ENCODE data around the gene TRPM4. TPM values are rescaled to one million over a fixed set of nuclear protein-coding genes. Genes with fewer than 3 reads are reported as not detected.

TRPM4 gene
- total and polyA plus RNA-seq, 10 of the 15 experiments (the other 5 are each of a cell fraction or from before 2014, with no cell fraction given), result 0.10 to 0.64 (median 0.15) TPM; not detected in 7

- WGBS (ENCODE audit: insufficient coverage, insufficient replicate concordance, low lambda C conversion rate, missing lambda C conversion rate), result 51% methylated on average over 21 of the region's 21 CpGs
- TF ChIP-seq POLR2A (IDR thresholded peaks at IDR 0.05; ENCODE audit: low read depth, low read length) (no peak), SMARCA5 (IDR thresholded peaks at IDR 0.05) (no peak), PAX5 (IDR thresholded peaks at IDR 0.05; ENCODE audit: borderline replicate concordance, low read depth, low read length) (no peak), KAT2A (conservative IDR thresholded peaks at IDR 0.05; ENCODE audit: control insufficient read depth, low read depth, low read length) (no peak)
- Histone ChIP-seq H2AFZ (ENCODE audit: control insufficient read depth, low read depth, low read length) (no peak overlapping the region), H3K4me1 (ENCODE audit: control insufficient read depth, insufficient read depth, low read length) (no peaks in the 10 kb centered on the region), H3K27ac (ENCODE audit: control insufficient read depth, insufficient read depth) (no peak overlapping the region), H3K79me2 (ENCODE audit: control insufficient read depth, insufficient read depth, low read length) (no peaks in the 10 kb centered on the region), H3K9me3 (replicated peaks; ENCODE audit: control insufficient read depth, insufficient read depth, low read length) (no peaks in the 10 kb centered on the region; the same call in 2 of the 3 replicates), H4K20me1 (ENCODE audit: control insufficient read depth, insufficient read depth) (no peaks in the 10 kb centered on the region), H3K27me3 (replicated peaks in 1 of 2; ENCODE audit: control insufficient read depth in 2 of 2, insufficient read depth in 2 of 2, low read length in 1 of 2) (no peaks in the 10 kb centered on the region), H3K4me3 (no peak overlapping the region), H3K4me2 (ENCODE audit: control insufficient read depth, insufficient read depth) (no peak overlapping the region), H3K36me3 (ENCODE audit: control insufficient read depth in 2 of 2, insufficient read depth in 2 of 2, low read length in 1 of 2) (no peaks in the 10 kb centered on the region), H3K9ac (ENCODE audit: control insufficient read depth, insufficient read depth, low read length) (no peak overlapping the region)
- intact Hi-C loops (cut with micrococcal nuclease; ENCODE audit: unreplicated experiment), result no loop called here
- ChIA-PET CTCF (interaction anchor here (0.6 to 6.1 kb wide), 2 partner anchors 10 to 191 kb away, joined by 3 to 32 read pairs; no protein-coding TSS in a partner anchor), POLR2A (no interaction called here), SMC1A (ENCODE audit: uncharacterized antibody, unreplicated experiment) (no interaction called here), RAD21 (ENCODE audit: unreplicated experiment) (no interaction called here)
- FAIRE-seq (no peak), DNase-seq (ENCODE audit: low read depth, low spot score) (no peak), ATAC-seq (no peak)
- no TSS peak for BruUV-seq (replicated peaks)
- in situ Hi-C loops (cut with MboI), result no loop called here
Observed at GRCh38 chr19:49188626-49189200, 31.1 kb downstream of the TRPM4 start.

GRCh38 chr19:49189259-49189658 lies 31.7 kb downstream of the TRPM4 start:
- H3K9me3 ChIP-seq (replicated peaks; ENCODE audit: control insufficient read depth, insufficient read depth, low read length), result no peaks in the 10 kb centered on the region
- no peaks in the 10 kb centered on the region for H3K4me1 ChIP-seq (ENCODE audit: control insufficient read depth, insufficient read depth, low read length)
- POLR2A ChIA-PET, result no interaction called here
- no peaks in the 10 kb centered on the region for H3K36me3 ChIP-seq (ENCODE audit: control insufficient read depth in 2 of 2, insufficient read depth in 2 of 2, low read length in 1 of 2)
- 67% methylated on average over 5 of the region's 5 CpGs for WGBS (ENCODE audit: insufficient coverage, insufficient replicate concordance, low lambda C conversion rate, missing lambda C conversion rate)
- FAIRE-seq, result no peak
- in situ Hi-C loops (cut with MboI), result no loop called here
- no peak for TF ChIP-seq IKZF1 (conservative IDR thresholded peaks at IDR 0.05)
- no peak for TF ChIP-seq RAD21 (IDR thresholded peaks at IDR 0.05; ENCODE audit: insufficient read depth, low read depth, low read length)
- TF ChIP-seq NR2F1 (conservative IDR thresholded peaks at IDR 0.05), result no peak
- no peak for TF ChIP-seq EZH2 (IDR thresholded peaks at IDR 0.05; ENCODE audit: borderline replicate concordance, control insufficient read depth, low read depth, low read length)
- no peak for TF ChIP-seq STAT1 (conservative IDR thresholded peaks at IDR 0.05)
- TF ChIP-seq MYB (IDR thresholded peaks at IDR 0.05; ENCODE audit: borderline replicate concordance, low read depth, low read length), result no peak
- TF ChIP-seq ZNF384 (IDR thresholded peaks at IDR 0.05; ENCODE audit: borderline replicate concordance, low read depth, low read length), result no peak
- TF ChIP-seq ATF3 (IDR thresholded peaks at IDR 0.05; ENCODE audit: borderline replicate concordance, extremely low read depth, low read depth, low read length), result no peak
- no peak for TF ChIP-seq KLF5 (IDR thresholded peaks at IDR 0.05; ENCODE audit: partially characterized antibody)
- TF ChIP-seq MAX (IDR thresholded peaks at IDR 0.05; ENCODE audit: low read depth, low read length), result no peak
- no peak for TF ChIP-seq HDAC2 (IDR thresholded peaks at IDR 0.05)
- no peak for TF ChIP-seq EGR1 (IDR thresholded peaks at IDR 0.05; ENCODE audit: borderline replicate concordance in 1 of 2, low read depth in 2 of 2, low read length in 2 of 2)
- no peak for TF ChIP-seq ZNF274 (IDR thresholded peaks at IDR 0.05; ENCODE audit: insufficient read depth, insufficient read length)
- TF ChIP-seq SP1 (IDR thresholded peaks at IDR 0.05; ENCODE audit: low read depth, low read length), result no peak
- no peak for TF ChIP-seq CBX5 (IDR thresholded peaks at IDR 0.05; ENCODE audit: low read depth)
- no peak for DNase-seq (ENCODE audit: low read depth, low spot score)
- no peaks in the 10 kb centered on the region for H3K27me3 ChIP-seq (replicated peaks in 1 of 2; ENCODE audit: control insufficient read depth in 2 of 2, insufficient read depth in 2 of 2, low read length in 1 of 2)
- RAD21 ChIA-PET (ENCODE audit: unreplicated experiment), result no interaction called here
- no peak overlapping the region for H3K9ac ChIP-seq (ENCODE audit: control insufficient read depth, insufficient read depth, low read length)
- no peaks in the 10 kb centered on the region for H4K20me1 ChIP-seq (ENCODE audit: control insufficient read depth, insufficient read depth)
- ATAC-seq, result no peak
- BruUV-seq (replicated peaks), result no TSS peak
- no peak overlapping the region for H3K4me3 ChIP-seq
- intact Hi-C loops (cut with micrococcal nuclease; ENCODE audit: unreplicated experiment), result no loop called here
- H3K79me2 ChIP-seq (ENCODE audit: control insufficient read depth, insufficient read depth, low read length), result no peaks in the 10 kb centered on the region
- no peak overlapping the region for H3K4me2 ChIP-seq (ENCODE audit: control insufficient read depth, insufficient read depth)
- CTCF ChIA-PET, result interaction anchor here (0.6 to 6.1 kb wide), 2 partner anchors 9 to 191 kb away, joined by 3 to 32 read pairs; no protein-coding TSS in a partner anchor
- H3K27ac ChIP-seq (ENCODE audit: control insufficient read depth, insufficient read depth), result no peak overlapping the region
- no peak overlapping the region for H2AFZ ChIP-seq (ENCODE audit: control insufficient read depth, low read depth, low read length)
- SMC1A ChIA-PET (ENCODE audit: uncharacterized antibody, unreplicated experiment), result no interaction called here
